MM.1S (cell line): ENCODE measurements around the gene CWF19L2.
"Not testable (repeated sequence)": the region's sequence is repeated elsewhere in the genome, so short reads cannot be mapped to it uniquely, and the experiment has no call there.

ENCODE experiments used
- DNase-seq: peaks from one replicate; pipeline ENCODE4 v3.0.0-alpha.2; 2015
- H2AFZ ChIP-seq: fragments of 300-600 bp; sonication (generic); 2 replicates; pipeline ENCODE4 v1.6.0; 2016; ENCODE audit warnings: antibody characterized with exemption, low read length
- H3F3A ChIP-seq: fragments of 300-600 bp; sonication (generic); 2 replicates; pipeline ENCODE4 v1.6.1; 2016; ENCODE audit warnings: mild to moderate bottlenecking, antibody characterized with exemption, low read length, moderate library complexity, mixed read lengths; ENCODE audit not compliant: insufficient read depth
- H3K27ac ChIP-seq: fragments of 300-600 bp; sonication (generic); 2 replicates; pipeline ENCODE4 v1.5.1; 2016; ENCODE audit warnings: mild to moderate bottlenecking, low read length
- H3K27me3 ChIP-seq: fragments of 300-600 bp; sonication (generic); replicated peaks from 2 replicates; pipeline ENCODE4 v1.6.0; 2016; ENCODE audit warnings: low read length; ENCODE audit not compliant: insufficient read depth
- H3K36me3 ChIP-seq: fragments of 300-600 bp; sonication (generic); replicated peaks from 2 replicates; pipeline ENCODE4 v1.6.1; 2016; ENCODE audit warnings: mild to moderate bottlenecking, low read length, mixed read lengths; ENCODE audit not compliant: insufficient read depth
- H3K4me1 ChIP-seq: fragments of 300-600 bp; sonication (generic); 2 replicates; pipeline ENCODE4 v1.6.1; 2016; ENCODE audit warnings: low read length, mixed read lengths
- H3K4me2 ChIP-seq: fragments of 300-600 bp; sonication (generic); 2 replicates; pipeline ENCODE4 v1.6.0; 2016; ENCODE audit warnings: low read depth, low read length
- H3K4me3 ChIP-seq: fragments of 300-600 bp; sonication (generic); 2 replicates; pipeline ENCODE4 v1.5.1; 2016; ENCODE audit warnings: low read length, mixed read lengths
- H3K79me2 ChIP-seq: fragments of 300-600 bp; sonication (generic); 2 replicates; pipeline ENCODE4 v1.6.1; 2016; ENCODE audit warnings: mixed run types, low read length, mixed read lengths
- H3K9ac ChIP-seq: fragments of 300-600 bp; sonication (generic); 2 replicates; pipeline ENCODE4 v1.6.1; 2016; ENCODE audit warnings: low read length, mixed read lengths
- H3K9me2 ChIP-seq: fragments of 300-600 bp; sonication (generic); replicated peaks from 2 replicates; pipeline ENCODE4 v1.6.1; 2016; ENCODE audit warnings: mild to moderate bottlenecking, low read length, mixed read lengths; ENCODE audit not compliant: insufficient read depth
- H3K9me3 ChIP-seq: fragments of 300-600 bp; sonication (generic); replicated peaks from 2 replicates; pipeline ENCODE4 v1.6.1; 2016; ENCODE audit warnings: mild to moderate bottlenecking, low read length, mixed read lengths; ENCODE audit not compliant: insufficient read depth
- H4K20me1 ChIP-seq: fragments of 300-600 bp; sonication (generic); 2 replicates; pipeline ENCODE4 v1.6.1; 2016; ENCODE audit warnings: mild to moderate bottlenecking, low read length, moderate library complexity, mixed read lengths; ENCODE audit not compliant: insufficient read depth
- EZH2 ChIP-seq: fragments of 300-600 bp; sonication (generic); optimal IDR thresholded peaks from 2 replicates; pipeline ENCODE3; 2017; ENCODE audit warnings: low read depth, mild to moderate bottlenecking, antibody characterized with exemption, low read length, mixed read lengths
- EZH2phosphoT487 ChIP-seq: fragments of 300-600 bp; sonication (generic); IDR thresholded peaks from 2 replicates; pipeline ENCODE4 v1.6.1; 2018; ENCODE audit warnings: antibody characterized with exemption, low read length
- TF ChIP-seq, protein P1 (sequence below): fragments of 300-600 bp; sonication (generic); IDR thresholded peaks from 2 replicates; pipeline ENCODE4 v1.5.1; 2016; ENCODE audit warnings: antibody characterized with exemption, low read length, mixed read lengths

CWF19L2 gene

GRCh38 chr11:107501713-107502112 is 44.1 kb upstream of the CWF19L2 start:
- Histone ChIP-seq H4K20me1 (no peaks in the 10 kb centered on the region), H3K27ac (no peak overlapping the region), H3F3A (no peaks in the 10 kb centered on the region), H3K9me2 (no peaks in the 10 kb centered on the region), H3K9me3 (no peaks in the 10 kb centered on the region), H3K4me2 (no peak overlapping the region), H2AFZ (no peak overlapping the region), H3K79me2 (no peaks in the 10 kb centered on the region), H3K4me1 (no peaks in the 10 kb centered on the region), H3K27me3 (no peaks in the 10 kb centered on the region), H3K4me3 (no peak overlapping the region), H3K36me3 (no peaks in the 10 kb centered on the region), H3K9ac (no peak overlapping the region)
- DNase-seq: no peak
- TF ChIP-seq EZH2phosphoT487: no peak
- no peak for TF ChIP-seq EZH2
- TF ChIP-seq, protein P1, sequence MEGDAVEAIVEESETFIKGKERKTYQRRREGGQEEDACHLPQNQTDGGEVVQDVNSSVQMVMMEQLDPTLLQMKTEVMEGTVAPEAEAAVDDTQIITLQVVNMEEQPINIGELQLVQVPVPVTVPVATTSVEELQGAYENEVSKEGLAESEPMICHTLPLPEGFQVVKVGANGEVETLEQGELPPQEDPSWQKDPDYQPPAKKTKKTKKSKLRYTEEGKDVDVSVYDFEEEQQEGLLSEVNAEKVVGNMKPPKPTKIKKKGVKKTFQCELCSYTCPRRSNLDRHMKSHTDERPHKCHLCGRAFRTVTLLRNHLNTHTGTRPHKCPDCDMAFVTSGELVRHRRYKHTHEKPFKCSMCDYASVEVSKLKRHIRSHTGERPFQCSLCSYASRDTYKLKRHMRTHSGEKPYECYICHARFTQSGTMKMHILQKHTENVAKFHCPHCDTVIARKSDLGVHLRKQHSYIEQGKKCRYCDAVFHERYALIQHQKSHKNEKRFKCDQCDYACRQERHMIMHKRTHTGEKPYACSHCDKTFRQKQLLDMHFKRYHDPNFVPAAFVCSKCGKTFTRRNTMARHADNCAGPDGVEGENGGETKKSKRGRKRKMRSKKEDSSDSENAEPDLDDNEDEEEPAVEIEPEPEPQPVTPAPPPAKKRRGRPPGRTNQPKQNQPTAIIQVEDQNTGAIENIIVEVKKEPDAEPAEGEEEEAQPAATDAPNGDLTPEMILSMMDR: no peak

GRCh38 chr11:107497371-107497770 is 39.7 kb upstream of the CWF19L2 start:
- not testable (repeated sequence) for H3K9me2 ChIP-seq, H3K4me1 ChIP-seq, H3K79me2 ChIP-seq, H4K20me1 ChIP-seq, H3K4me3 ChIP-seq, DNase-seq, H3K9me3 ChIP-seq, H3F3A ChIP-seq, H3K27ac ChIP-seq, H2AFZ ChIP-seq, H3K9ac ChIP-seq, H3K4me2 ChIP-seq, H3K27me3 ChIP-seq, H3K36me3 ChIP-seq

DNA sequence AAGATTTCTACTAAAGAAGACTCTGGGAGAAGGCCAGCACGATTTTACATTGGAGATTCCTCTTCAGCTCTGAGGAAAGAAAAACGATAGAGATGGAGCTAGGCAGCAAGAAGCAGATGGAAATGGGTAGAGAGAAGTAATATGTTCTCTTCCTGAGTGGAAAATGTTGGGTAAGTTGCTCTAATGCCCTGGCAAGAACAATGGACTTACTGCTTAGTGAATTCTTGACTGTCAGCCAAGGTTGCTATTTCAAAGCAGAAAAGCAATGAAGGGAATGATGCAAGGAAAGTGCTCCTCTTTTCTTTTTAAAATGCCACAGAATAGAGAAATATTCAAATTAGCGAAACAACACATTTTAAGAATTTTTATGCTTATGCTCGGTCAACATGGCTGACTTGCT is 38.4 kb upstream of the CWF19L2 start:
- Histone ChIP-seq H2AFZ (no peak overlapping the region), H3K4me2 (no peak overlapping the region), H3K9ac (no peak overlapping the region), H4K20me1 (no peaks in the 10 kb centered on the region), H3K9me2 (no peaks in the 10 kb centered on the region), H3F3A (no peaks in the 10 kb centered on the region), H3K36me3 (no peaks in the 10 kb centered on the region), H3K79me2 (no peaks in the 10 kb centered on the region), H3K9me3 (no peaks in the 10 kb centered on the region), H3K27ac (no peak overlapping the region), H3K4me1 (no peaks in the 10 kb centered on the region), H3K27me3 (no peaks in the 10 kb centered on the region), H3K4me3 (no peak overlapping the region)
- DNase-seq: no peak
- TF ChIP-seq, protein P1: no peak
- no peak for TF ChIP-seq EZH2phosphoT487

DNA sequence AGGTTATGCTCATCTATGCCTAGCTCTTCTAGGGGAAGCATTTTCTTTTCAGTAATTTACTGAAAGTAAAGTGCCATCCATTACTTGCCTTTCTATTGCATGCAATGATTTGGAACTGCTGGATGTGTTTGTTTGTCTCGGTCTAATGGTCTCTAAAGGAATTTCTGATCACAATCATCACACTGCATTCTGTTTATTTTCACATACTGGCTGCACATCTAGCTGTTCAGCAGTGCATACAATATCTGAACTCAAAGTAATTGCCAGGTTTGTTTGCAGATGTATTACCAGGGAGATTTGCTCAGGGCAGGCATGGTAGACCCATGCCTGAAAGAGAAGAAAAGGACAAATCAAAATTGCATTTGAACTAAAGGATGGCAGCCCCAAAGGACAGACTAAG is 36.4 kb upstream of the CWF19L2 start:
- no peak overlapping the region for H2AFZ ChIP-seq
- TF ChIP-seq EZH2phosphoT487: no peak
- TF ChIP-seq, protein P1: no peak
- no peak for TF ChIP-seq EZH2

More for the DNA sequence above, 36.4 kb upstream of the CWF19L2 start:
- Histone ChIP-seq H3K4me1 (no peaks in the 10 kb centered on the region), H3K9me2 (no peaks in the 10 kb centered on the region), H3K4me3 (no peak overlapping the region), H3K27me3 (no peaks in the 10 kb centered on the region), H3K27ac (no peak overlapping the region), H4K20me1 (no peaks in the 10 kb centered on the region), H3F3A (no peaks in the 10 kb centered on the region), H3K4me2 (no peak overlapping the region), H3K36me3 (no peaks in the 10 kb centered on the region), H3K9me3 (no peaks in the 10 kb centered on the region), H3K9ac (no peak overlapping the region), H3K79me2 (no peaks in the 10 kb centered on the region)
- no peak for DNase-seq
